Measurements from ENCODE around the gene ZNF417.
"Not testable (repeated sequence)": the region's sequence is repeated elsewhere in the genome, so short reads cannot be mapped to it uniquely, and the experiment has no call there.

Gene ZNF417

DNA sequence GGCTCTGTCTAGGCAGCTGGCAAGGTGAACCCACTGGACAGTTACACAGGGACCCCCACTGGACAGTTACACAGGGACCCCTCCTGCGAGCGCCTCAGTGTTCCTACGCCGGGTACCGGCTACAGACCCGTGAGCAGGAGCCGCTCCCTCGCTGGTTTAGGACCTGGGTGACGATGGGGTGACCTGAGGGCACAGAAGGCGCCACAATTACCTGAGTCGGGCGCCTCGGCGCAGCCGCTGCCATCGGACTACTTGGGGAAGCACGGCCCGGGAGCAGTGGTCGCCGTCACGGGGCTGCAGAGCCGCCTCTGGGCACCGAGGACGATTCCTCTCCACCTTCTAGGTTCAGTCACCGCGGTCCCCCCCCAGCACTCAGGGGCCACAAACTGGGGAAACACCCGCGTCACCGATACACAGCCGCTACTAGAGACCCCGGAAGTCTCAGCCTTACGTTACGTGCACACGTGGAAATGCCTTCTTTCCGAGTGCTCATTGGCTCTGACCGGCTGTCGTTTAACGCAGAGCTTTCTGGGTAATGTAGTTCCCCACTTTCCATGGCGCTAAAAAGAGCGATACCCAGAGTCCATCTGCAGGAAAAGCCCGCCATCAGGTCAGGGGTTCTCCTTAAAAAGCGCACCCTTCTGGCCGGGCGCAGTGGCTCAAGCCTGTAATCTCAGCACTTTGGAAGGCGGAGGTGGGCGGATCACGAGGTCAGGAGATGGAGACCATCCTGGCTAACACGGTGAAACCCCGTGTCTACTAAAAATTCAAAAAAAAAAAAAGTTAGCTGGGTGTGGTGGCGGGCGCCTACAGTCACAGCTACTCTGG lies at the start of gene ZNF417:
Gene ZNF417, minus strand, starts transcription at position 425 of the 828 bp plus-strand sequence. Its CDS starts 181 bp downstream, at position 244.
- peak; percentile 84 for DNase-seq

- DNase-seq = no peak
Measured at GRCh38 chr19:57964761-57965160, 48.4 kb upstream of the ZNF417 start.

- no peak for DNase-seq
Measured at GRCh38 chr19:57961785-57962184, 45.4 kb upstream of the ZNF417 start.

DNA sequence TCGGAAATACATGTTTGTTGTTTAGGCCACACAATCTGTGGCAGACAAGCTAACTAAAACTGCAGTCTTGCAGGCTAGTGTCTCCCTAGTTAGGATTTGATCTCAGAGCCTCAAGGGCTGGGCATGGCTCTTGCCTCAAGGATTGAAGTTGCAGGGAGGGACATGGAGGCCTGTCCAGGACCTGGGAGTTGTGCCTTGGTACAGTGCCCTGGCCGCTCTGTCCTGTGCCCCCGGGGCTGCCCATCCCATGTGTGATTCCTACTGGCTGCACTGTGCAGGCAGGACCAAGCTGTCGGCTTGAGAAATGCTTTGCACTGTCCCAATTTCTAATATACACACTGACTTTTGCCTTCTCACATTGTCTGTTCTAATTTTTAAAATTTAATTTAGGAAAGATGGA lies 38.6 kb upstream of the ZNF417 start:
- DNase-seq = no peak

DNA sequence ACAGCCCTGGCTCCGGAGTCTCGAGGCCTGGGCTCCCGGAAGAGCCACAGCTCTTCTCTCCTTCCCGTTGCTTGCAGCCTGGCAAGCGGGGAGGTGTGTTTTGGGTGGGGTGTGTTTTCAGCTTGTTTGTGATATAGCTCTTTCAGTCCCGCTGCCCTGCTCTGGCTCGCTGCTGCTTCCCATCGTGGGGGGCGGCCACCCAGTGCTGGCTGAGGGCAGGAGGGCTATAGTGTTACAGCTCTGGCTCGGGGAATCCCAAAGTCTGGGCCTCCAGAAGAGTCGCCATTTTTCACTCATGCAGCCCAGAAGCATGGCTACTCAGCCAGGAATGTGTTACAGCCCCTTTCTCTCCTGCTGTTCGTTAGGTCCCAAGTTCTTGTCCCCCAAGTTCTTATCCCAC lies 33.3 kb upstream of the ZNF417 start:
- DNase-seq = no peak

- DNase-seq = no peak
Measured at GRCh38 chr19:57949296-57949695, 32.9 kb upstream of the ZNF417 start.

GRCh38 chr19:57947419-57948134 lies 31.2 kb upstream of the ZNF417 start, which contains the start of gene ZNF256:
Gene ZNF256, minus strand, starts transcription at chr19:57947706. Its CDS starts 232 bp downstream, at chr19:57947474.
- DNase-seq = peak; percentile 95

GRCh38 chr19:57947088-57947418 lies 30.7 kb upstream of the ZNF417 start:
- DNase-seq = no peak

- no peak for DNase-seq
Measured at GRCh38 chr19:57946316-57946715, 29.9 kb upstream of the ZNF417 start.

DNA sequence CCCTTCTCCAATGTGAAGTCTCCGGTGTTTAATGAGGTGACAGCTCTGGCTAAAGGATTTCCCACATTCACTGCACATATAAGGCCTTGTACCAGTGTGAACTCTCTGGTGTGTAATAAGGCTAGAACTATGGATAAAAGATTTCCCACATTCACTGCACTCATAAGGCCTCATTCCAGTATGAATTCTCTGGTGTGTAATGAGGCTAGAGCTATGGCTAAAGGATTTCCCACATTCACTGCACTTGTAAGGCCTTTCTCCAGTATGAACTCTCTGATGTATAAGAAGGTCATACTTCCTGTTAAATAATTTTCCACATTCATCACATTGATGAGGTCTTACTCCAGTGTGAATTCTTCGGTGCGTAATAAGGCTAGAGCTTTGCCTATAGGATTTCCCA lies 25.2 kb upstream of the ZNF417 start:
- no peak for DNase-seq

- DNase-seq = no peak
Measured at GRCh38 chr19:57935731-57936130, 19.3 kb upstream of the ZNF417 start.

GRCh38 chr19:57934820-57935665 lies 18.7 kb upstream of the ZNF417 start, which contains the start of gene ZNF418:
Gene ZNF418, minus strand, starts transcription at chr19:57935402. Its CDS starts 1,580 bp downstream, at chr19:57933822.
- peak; percentile 49 for DNase-seq

DNA sequence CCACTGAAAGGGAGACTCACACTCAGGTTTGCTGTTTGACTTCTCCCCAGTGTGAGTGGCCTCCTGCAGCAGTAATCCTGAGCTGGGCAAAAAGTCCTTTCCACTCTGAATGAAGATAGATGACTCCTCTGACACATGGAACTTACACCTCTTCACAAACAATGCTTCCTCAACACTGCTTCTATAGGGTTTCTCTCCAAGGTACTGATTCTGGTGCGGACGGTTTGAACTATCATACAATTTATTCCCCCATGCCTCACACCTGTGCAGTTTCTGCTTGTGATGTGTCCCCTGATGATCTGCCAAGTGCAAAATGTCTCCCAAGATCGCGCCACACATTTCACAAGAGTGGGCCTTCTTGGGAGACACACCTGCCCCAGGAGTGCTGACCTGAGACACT lies 11.2 kb upstream of the ZNF417 start:
- DNase-seq = no peak

- DNase-seq = no peak
Measured at GRCh38 chr19:57914531-57914930, 1.9 kb downstream of the ZNF417 start.

DNA sequence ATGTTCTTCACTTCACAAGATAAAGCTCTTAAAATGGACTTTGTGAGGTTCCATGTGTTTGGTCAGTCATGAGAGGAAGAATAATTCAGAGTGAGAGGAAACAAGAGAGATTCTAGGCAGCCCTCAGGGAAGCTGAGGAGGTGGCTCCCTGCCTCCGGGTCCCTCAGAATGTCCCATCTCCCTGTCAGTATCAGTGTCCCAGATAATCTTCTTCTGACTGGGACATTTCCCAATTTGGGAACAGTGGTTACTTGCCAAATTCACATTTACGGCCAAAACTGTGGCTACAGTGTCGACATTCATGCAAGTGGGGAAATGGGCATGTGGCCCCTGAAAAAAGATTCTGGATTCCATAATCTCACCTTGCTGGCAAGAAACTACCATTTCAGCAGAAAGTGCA lies 9.0 kb downstream of the ZNF417 start:
- DNase-seq = no peak

DNA sequence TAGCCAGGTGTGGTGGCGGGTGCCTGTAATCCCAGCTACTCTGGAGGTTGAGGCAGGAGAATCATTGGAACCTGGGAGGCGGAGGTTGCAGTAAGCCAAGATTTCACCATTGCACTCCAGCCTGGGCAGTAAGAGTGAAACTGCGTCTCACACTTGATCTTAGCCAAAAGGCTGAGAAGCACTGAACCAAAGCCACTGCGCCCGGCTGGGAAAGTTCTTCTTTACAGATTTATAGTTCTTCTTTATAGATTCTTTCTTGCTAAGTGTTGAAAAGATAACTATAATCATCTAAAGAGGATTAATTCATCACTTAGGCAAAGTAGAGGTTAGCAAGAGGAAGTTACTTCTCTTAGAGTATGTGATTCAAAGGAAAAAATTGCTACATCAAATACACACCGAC lies 11.1 kb downstream of the ZNF417 start:
- no peak for DNase-seq

DNA sequence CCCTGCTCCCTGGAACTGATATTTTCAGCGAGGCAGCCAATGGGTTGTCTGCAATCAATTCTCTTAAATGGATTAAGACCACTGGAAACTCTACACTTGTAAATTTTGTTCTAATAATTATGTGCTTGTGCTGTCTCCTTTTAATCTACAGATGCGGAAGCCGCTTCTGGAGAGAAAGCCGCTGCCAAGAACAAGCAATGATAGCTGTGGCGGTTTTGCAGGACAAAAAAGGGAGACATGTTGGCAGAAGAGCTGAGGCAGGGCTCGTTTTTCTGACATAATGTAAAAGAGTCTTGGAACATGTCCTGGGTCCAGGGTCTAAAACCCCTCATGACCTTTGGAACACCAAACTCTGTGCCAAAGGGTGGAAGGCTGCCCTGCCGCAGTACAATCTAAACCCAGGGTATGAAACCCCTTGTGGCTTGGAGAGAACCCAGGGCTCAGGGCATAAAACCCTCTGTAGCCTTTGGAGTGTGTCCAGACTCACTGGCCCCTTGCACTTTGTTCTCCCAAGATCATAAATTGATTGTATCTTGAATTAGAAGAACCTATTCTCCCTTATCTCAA lies 12.7 kb downstream of the ZNF417 start:
- DNase-seq = no peak

DNA sequence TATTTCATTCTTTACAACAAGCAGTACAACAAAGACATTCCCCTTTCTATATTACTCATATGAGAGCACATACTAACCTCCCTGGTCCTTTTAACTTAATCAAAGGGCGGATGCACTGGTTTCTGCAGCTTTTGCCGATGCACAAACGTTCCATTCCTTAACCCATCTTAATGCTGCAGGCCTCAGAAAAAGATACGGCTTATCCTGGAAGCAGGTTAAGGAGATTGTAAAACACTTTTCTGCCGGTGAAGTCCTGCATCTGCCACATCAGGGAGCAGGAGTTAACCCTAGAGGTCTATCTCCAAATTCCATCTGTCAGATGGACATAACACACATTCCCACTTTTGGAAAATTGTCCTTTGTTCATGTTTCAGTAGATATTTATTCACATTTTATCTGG lies 16.1 kb downstream of the ZNF417 start:
- no peak for DNase-seq

- not testable (repeated sequence) for DNase-seq
Measured at GRCh38 chr19:57890706-57891105, 25.7 kb downstream of the ZNF417 start.

DNA sequence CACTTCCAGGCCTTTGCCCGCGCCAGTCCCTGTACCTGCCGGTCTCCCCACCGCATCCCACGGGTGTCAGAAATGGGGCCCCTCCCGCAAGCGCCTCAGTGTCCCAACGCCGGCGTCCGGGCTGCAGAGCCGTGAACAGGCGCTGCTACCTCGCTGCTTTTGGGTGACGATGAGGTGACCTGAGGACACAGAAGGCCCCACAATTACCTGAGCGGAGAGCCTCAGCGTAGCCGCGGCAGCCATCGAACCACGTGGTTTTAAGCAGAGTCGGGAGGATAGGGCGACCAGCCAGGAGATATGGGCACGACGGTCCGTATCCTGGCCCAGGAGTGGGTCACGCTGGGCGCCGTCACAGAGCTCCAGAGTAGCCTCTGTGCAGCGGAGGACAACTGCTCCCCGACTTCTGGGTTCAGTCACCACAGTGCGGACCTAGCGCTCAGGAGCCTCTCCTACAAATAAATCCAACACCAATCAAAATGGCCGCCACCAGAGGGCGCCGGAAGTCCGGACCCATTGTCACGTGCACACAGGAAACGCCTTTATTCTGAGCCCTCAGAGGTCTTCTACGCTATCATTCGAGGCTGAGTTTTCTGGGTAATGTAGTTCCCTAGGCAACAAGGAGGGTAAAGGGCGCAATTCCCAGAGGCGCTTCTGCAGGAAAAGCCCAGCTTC lies 27.7 kb downstream of the ZNF417 start, which contains the start of gene ZNF814:
Gene ZNF814, minus strand, starts transcription at position 478 of the 672 bp plus-strand sequence. Its CDS starts 235 bp downstream, at position 243.
- DNase-seq = peak; percentile 90

- no peak for DNase-seq
Measured at GRCh38 chr19:57888107-57888559, 28.3 kb downstream of the ZNF417 start.
